Stimulated activated CD4-positive, alpha-beta T cell treated with anti-CD3 and anti-CD28 coated beads, Interleukin-1b, Interleukin-23, amount 100 ng/mL, for 4 hours (primary cell): Measurements from ENCODE around the gene UBXN2A.

Experiments used
- DNase-seq, 2 donors: peaks; one replicate each; pipeline ENCODE4 v3.0.0-alpha.2; 2020; ENCODE audit warnings: low read depth in 2 of 2

UBXN2A gene

GRCh38 chr2:23939987-23940717 is at the start of gene UBXN2A:
TSS of gene UBXN2A (plus strand) at chr2:23940463. CDS start at chr2:23958315, 17,852 bp downstream.
- DNase-seq: peak; percentile 52 to 71

GRCh38 chr2:23900133-23900532 is 40.1 kb upstream of the UBXN2A start:
- no peak for DNase-seq

- DNase-seq: no peak
These were observed 39.5 kb upstream of the UBXN2A start for GRCh38 chr2:23900541-23901322.

- DNase-seq: no peak
These were observed 38.1 kb upstream of the UBXN2A start for GRCh38 chr2:23901966-23902846.

- no peak for DNase-seq
These were observed 37.2 kb upstream of the UBXN2A start for GRCh38 chr2:23903034-23903433.

- no peak for DNase-seq
These were observed 36.0 kb upstream of the UBXN2A start for GRCh38 chr2:23904215-23904614.

- DNase-seq: no peak
These were observed 35.6 kb upstream of the UBXN2A start for GRCh38 chr2:23904692-23905091.

GRCh38 chr2:23905155-23905554 is 35.1 kb upstream of the UBXN2A start:
- DNase-seq: no peak

- no peak for DNase-seq
These were observed 28.2 kb upstream of the UBXN2A start for GRCh38 chr2:23912054-23912453.

GRCh38 chr2:23915327-23915726 is 24.9 kb upstream of the UBXN2A start:
- DNase-seq: no peak

GRCh38 chr2:23916727-23917405 is 23.4 kb upstream of the UBXN2A start:
- no peak for DNase-seq

- DNase-seq: no peak
These were observed 21.3 kb upstream of the UBXN2A start for GRCh38 chr2:23918837-23919489.

- DNase-seq: no peak
These were observed 15.5 kb upstream of the UBXN2A start for GRCh38 chr2:23924589-23925359.

- peak; percentile 23 to 38 for DNase-seq
These were observed 14.5 kb upstream of the UBXN2A start for GRCh38 chr2:23925702-23926289.

GRCh38 chr2:23926290-23926749 is 13.9 kb upstream of the UBXN2A start:
- peak; percentile 1 to 31 for DNase-seq

- DNase-seq: peak; percentile 87 to 90
These were observed 13.3 kb upstream of the UBXN2A start, which contains the start of gene ATAD2B for GRCh38 chr2:23926750-23927571. TSS of gene ATAD2B (minus strand) at chr2:23927123. CDS start at chr2:23926770, 353 bp downstream.

- no peak for DNase-seq
These were observed 6.0 kb upstream of the UBXN2A start for GRCh38 chr2:23934259-23934658.

GRCh38 chr2:23940718-23941620 is 706 bp downstream of the UBXN2A start:
- DNase-seq: no peak
